Measurements from ENCODE around the gene ANKS1A. TPM values are rescaled to one million over a fixed set of nuclear protein-coding genes. Genes with fewer than 3 reads are reported as not detected.
"Not testable (repeated sequence)": the region's sequence is repeated elsewhere in the genome, so short reads cannot be mapped to it uniquely, and the experiment has no call there.

Gene ANKS1A
- total RNA-seq, 1 donor from 2014 or later, result 20.9 TPM

DNA sequence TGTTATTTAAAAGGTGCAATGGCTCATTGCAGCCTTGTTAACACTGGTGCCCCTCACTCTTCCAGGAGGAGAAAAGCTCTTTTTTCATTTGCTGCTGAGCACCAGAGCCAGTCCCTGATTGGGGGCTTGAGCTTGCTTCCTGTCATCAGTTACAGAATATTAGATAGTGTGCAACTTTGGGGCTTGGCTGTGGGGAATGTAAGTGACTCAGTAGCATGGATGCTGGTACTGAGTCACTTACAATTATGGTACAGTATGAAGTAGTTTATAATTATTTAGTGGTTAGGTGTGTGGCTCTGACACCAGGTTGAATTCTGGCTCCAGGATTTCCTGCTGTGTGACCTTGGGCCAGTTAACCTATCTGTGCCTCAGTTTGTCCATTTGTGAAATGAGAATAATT lies 37.6 kb downstream of the ANKS1A start:
- TF ChIP-seq, protein P1, sequence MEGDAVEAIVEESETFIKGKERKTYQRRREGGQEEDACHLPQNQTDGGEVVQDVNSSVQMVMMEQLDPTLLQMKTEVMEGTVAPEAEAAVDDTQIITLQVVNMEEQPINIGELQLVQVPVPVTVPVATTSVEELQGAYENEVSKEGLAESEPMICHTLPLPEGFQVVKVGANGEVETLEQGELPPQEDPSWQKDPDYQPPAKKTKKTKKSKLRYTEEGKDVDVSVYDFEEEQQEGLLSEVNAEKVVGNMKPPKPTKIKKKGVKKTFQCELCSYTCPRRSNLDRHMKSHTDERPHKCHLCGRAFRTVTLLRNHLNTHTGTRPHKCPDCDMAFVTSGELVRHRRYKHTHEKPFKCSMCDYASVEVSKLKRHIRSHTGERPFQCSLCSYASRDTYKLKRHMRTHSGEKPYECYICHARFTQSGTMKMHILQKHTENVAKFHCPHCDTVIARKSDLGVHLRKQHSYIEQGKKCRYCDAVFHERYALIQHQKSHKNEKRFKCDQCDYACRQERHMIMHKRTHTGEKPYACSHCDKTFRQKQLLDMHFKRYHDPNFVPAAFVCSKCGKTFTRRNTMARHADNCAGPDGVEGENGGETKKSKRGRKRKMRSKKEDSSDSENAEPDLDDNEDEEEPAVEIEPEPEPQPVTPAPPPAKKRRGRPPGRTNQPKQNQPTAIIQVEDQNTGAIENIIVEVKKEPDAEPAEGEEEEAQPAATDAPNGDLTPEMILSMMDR (IDR thresholded peaks at IDR 0.05), result no peak
- H3K36me3 ChIP-seq, result no peaks in the 10 kb centered on the region
- H3K9me3 ChIP-seq, result no peaks in the 10 kb centered on the region
- no peak overlapping the region for H3K27ac ChIP-seq
- H3K4me1 ChIP-seq, result no peaks in the 10 kb centered on the region
- DNase-seq (ENCODE audit: low spot score in 2 of 2), result no peak
- no peaks in the 10 kb centered on the region for H3K27me3 ChIP-seq
- no peak overlapping the region for H3K4me3 ChIP-seq
- intact Hi-C loops (cut with DNase I), result no loop called here

DNA sequence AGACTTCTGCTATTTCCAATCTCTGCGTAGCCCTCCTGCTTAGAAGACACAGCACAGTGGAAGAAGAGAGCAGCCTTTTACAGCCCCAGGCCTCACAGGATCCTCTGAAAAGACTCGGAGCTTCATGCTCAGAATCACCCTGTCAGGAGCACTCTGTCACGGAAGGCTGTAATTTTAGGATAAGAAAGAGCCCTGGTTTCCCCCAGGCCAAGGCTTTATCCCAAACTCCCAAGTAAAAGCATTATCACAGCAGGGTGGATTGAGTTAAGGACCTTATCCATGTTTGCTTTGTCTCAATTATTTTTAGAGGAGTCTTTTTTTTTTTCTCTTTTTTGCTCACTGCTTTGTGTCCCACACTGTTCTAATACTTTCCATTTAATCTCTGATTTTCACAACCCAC lies 39.2 kb downstream of the ANKS1A start:
- Histone ChIP-seq H3K9me3 (no peaks in the 10 kb centered on the region), H3K4me1 (no peaks in the 10 kb centered on the region), H3K27me3 (no peaks in the 10 kb centered on the region), H3K27ac (no peak overlapping the region), H3K36me3 (no peaks in the 10 kb centered on the region), H3K4me3 (no peak overlapping the region)
- TF ChIP-seq, protein P1 (IDR thresholded peaks at IDR 0.05), result no peak
- intact Hi-C loops (cut with DNase I), result no loop called here
- DNase-seq (ENCODE audit: low spot score in 2 of 2), result no peak

DNA sequence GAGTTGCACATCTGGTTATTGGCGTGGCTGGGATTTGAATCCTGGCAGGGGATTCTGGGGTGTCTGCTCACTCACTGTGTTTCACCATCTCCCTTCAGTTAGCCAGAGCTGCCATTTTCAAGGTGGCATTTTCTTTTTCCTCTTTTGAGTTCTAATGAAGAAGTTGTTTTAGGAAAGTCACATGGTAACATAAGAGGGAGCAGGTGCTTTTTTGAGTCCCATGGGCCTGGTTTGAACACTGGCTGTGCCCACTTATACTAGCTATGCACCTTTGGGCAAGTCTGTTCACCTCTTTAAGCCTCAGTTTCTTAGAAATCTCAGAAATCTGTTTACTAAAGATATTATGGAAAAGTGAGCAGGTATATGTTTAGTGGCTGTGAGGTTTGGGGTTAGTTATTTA lies 39.6 kb downstream of the ANKS1A start:
- H3K4me1 ChIP-seq, result no peaks in the 10 kb centered on the region
- H3K9me3 ChIP-seq, result no peaks in the 10 kb centered on the region
- no peak for DNase-seq (ENCODE audit: low spot score in 2 of 2)
- H3K27ac ChIP-seq, result no peak overlapping the region
- TF ChIP-seq, protein P1 (IDR thresholded peaks at IDR 0.05), result no peak
- H3K36me3 ChIP-seq, result no peaks in the 10 kb centered on the region
- H3K27me3 ChIP-seq, result no peaks in the 10 kb centered on the region
- H3K4me3 ChIP-seq, result no peak overlapping the region
- intact Hi-C loops (cut with DNase I), result no loop called here

DNA sequence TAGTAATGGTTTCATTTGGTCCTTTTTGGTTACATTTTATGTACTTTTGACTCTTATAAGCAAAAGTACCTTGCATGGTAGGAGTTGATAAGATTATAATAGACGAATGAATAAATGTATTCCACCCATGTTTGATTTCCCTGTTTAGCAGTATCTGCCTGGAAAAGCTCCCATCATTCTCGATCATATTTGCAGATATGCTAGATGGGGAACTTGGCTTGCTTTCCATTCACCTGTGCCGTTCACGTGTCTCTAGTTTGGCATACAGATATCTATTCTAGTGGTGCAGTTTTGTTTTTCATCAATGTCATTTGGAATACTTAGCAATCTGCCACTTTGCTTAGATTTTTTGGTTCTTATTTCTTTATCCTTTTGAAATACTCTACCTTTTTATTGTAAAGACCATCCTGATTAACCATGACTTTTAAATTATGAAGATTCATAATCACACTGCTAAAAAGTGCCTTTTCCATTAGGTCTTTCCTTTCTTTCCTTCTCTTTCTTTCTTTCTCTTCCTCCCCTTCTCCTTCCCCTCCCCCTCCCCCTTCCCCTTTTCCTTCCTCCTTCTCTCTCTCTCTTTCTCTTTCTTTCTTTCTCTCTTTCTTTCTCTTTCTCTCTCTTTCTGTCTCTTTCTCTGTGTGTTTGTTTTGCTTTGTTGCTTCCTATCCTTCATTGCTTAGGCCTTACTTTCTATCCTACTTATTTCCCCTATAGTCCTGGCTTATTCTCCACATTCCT lies 40.4 kb downstream of the ANKS1A start:
- no peaks in the 10 kb centered on the region for H3K9me3 ChIP-seq
- H3K27me3 ChIP-seq, result no peaks in the 10 kb centered on the region
- H3K36me3 ChIP-seq, result no peaks in the 10 kb centered on the region
- no peak overlapping the region for H3K27ac ChIP-seq
- intact Hi-C loops (cut with DNase I), result no loop called here
- TF ChIP-seq, protein P1 (IDR thresholded peaks at IDR 0.05), result no peak
- H3K4me1 ChIP-seq, result peaks cover 2 to 4% of the 10 kb centered on the region in 2 donors
- no peak for DNase-seq (ENCODE audit: low spot score in 2 of 2)
- H3K4me3 ChIP-seq, result no peak overlapping the region

DNA sequence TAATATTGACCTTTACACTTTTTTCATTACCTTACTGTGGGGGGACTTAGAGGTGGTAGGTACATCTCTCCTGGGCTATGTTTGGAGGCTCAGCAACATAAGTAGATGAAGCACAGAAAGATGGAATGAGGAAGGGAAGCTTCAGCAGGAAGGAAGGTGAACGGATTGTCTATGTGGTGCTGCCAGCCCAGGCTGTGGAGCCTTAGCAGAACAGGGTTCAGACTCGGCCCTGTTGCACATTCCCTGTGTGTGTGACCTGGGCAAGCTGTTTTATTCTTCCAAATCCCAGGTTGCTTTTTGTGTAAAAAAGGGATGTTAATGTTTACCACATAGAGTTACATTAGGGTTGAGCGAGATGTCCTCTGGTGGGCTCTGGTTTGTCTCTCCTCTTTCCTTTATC lies 41.2 kb downstream of the ANKS1A start:
- intact Hi-C loops (cut with DNase I), result no loop called here
- Histone ChIP-seq H3K4me3 (no peak overlapping the region), H3K27me3 (no peaks in the 10 kb centered on the region), H3K9me3 (no peaks in the 10 kb centered on the region), H3K36me3 (no peaks in the 10 kb centered on the region), H3K27ac (no peak overlapping the region), H3K4me1 (peaks cover 3 to 12% of the 10 kb centered on the region in 2 donors)
- TF ChIP-seq, protein P1 (IDR thresholded peaks at IDR 0.05), result no peak
- DNase-seq (ENCODE audit: low spot score in 2 of 2), result no peak

DNA sequence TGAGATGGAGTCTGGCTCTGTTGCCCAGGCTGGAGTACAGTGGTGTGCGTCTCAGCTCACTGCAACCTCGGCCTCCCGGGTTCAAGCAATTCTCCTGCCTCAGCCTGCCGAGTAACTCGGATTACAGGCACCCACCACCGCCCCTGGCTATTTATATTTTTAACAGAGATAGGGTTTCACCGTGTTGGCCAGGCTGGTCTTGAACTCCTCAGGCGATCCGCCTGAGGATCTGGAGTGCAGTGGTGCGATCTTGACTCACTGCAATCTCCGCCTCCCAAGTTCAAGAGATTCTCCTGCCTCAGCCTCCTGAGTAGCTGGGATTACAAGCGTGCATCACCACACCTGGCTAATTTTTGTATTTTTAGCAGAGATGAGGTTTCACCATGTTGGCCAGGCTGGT lies 43.1 kb downstream of the ANKS1A start:
- H3K4me3 ChIP-seq; H3K9me3 ChIP-seq; H3K36me3 ChIP-seq; DNase-seq (ENCODE audit: low spot score in 2 of 2); H3K27ac ChIP-seq; intact Hi-C loops (cut with DNase I); H3K27me3 ChIP-seq: not testable (repeated sequence)
- peaks cover 3 to 12% of the 10 kb centered on the region in 2 donors for H3K4me1 ChIP-seq

Measured in ascending aorta (tissue), 2 donors.